ENCODE data around the gene RACGAP1.

DNA sequence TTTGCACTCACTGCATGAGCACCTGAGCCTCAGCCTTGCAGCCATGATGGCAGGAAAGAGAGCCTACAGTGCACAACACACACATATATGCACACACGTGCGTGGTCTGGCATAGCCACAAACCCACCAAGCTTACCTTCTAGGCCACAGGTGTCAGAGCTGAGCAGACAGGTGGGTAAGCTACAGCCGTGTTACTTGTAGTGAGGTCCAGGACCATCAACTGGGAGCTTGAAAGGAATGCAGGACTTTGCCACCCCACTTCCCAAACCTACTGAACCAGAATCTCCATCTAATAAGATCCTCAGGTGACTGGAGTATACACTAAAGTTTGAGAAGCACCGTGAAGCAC is 34.8 kb upstream of the RACGAP1 start:
- TF ChIP-seq, protein P1, sequence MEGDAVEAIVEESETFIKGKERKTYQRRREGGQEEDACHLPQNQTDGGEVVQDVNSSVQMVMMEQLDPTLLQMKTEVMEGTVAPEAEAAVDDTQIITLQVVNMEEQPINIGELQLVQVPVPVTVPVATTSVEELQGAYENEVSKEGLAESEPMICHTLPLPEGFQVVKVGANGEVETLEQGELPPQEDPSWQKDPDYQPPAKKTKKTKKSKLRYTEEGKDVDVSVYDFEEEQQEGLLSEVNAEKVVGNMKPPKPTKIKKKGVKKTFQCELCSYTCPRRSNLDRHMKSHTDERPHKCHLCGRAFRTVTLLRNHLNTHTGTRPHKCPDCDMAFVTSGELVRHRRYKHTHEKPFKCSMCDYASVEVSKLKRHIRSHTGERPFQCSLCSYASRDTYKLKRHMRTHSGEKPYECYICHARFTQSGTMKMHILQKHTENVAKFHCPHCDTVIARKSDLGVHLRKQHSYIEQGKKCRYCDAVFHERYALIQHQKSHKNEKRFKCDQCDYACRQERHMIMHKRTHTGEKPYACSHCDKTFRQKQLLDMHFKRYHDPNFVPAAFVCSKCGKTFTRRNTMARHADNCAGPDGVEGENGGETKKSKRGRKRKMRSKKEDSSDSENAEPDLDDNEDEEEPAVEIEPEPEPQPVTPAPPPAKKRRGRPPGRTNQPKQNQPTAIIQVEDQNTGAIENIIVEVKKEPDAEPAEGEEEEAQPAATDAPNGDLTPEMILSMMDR (IDR thresholded peaks at IDR 0.05), result no peak
- TF ChIP-seq POLR2A (IDR thresholded peaks at IDR 0.05), result no peak

All from adrenal gland (tissue), 5 donors.